DOHH2 (cell line): ENCODE measurements around the gene XBP1.
A peak's percentile ranks its signal among the peaks of the same experiment; 100 is the strongest.
"Not testable (repeated sequence)": the region's sequence is repeated elsewhere in the genome, so short reads cannot be mapped to it uniquely, and the experiment has no call there.

Experiments used
- H3F3A ChIP-seq: fragments of 200-600 bp; sonication (generic), shearing (Covaris generic); 2 replicates; pipeline ENCODE4 v1.6.0; 2016; ENCODE audit warnings: antibody characterized with exemption, mild to moderate bottlenecking; ENCODE audit not compliant: control insufficient read depth, insufficient read depth
- H3K27ac ChIP-seq: fragments of 200-600 bp; sonication (generic); 2 replicates; pipeline ENCODE4 v1.5.1; 2014; ENCODE audit warnings: low read depth, mild to moderate bottlenecking, low read length, moderate library complexity
- H3K27me3 ChIP-seq: fragments of 200-600 bp; sonication (generic); 2 replicates; pipeline ENCODE4 v1.6.1; 2014; ENCODE audit warnings: mild to moderate bottlenecking, low read length, mixed read lengths; ENCODE audit not compliant: control insufficient read depth
- H3K36me3 ChIP-seq: fragments of 200-600 bp; sonication (generic); 2 replicates; pipeline ENCODE4 v1.6.1; 2014; ENCODE audit warnings: mild to moderate bottlenecking, low read length, moderate library complexity, mixed read lengths; ENCODE audit not compliant: control insufficient read depth
- H3K4me1 ChIP-seq: fragments of 200-600 bp; sonication (generic); 2 replicates; pipeline ENCODE4 v1.6.1; 2014; ENCODE audit warnings: mild to moderate bottlenecking, low read length, mixed read lengths; ENCODE audit not compliant: control insufficient read depth
- H3K4me2 ChIP-seq: fragments of 200-600 bp; sonication (generic); 2 replicates; pipeline ENCODE4 v1.6.0; 2014; ENCODE audit warnings: mild to moderate bottlenecking, low read length, moderate library complexity
- H3K4me3 ChIP-seq: fragments of 200-600 bp; sonication (generic); 2 replicates; pipeline ENCODE4 v1.5.1; 2014; ENCODE audit warnings: mild to moderate bottlenecking, low read length, mixed read lengths
- H3K79me2 ChIP-seq: fragments of 200-600 bp; sonication (generic); 2 replicates; pipeline ENCODE4 v1.6.1; 2014; ENCODE audit warnings: mild to moderate bottlenecking, low read length, mixed read lengths; ENCODE audit not compliant: control insufficient read depth
- H3K9me2 ChIP-seq: fragments of 200-600 bp; sonication (generic); replicated peaks from 2 replicates; pipeline ENCODE4 v1.6.1; 2014; ENCODE audit warnings: mild to moderate bottlenecking, low read length, mixed read lengths; ENCODE audit not compliant: control insufficient read depth
- H3K9me3 ChIP-seq: fragments of 200-600 bp; sonication (generic); 2 replicates; pipeline ENCODE4 v1.6.1; 2014; ENCODE audit warnings: antibody characterized with exemption, low read length, mixed read lengths; ENCODE audit not compliant: control insufficient read depth, insufficient read depth
- H4K20me1 ChIP-seq: fragments of 200-600 bp; sonication (generic); 2 replicates; pipeline ENCODE4 v1.6.0; 2014; ENCODE audit warnings: low read depth, mild to moderate bottlenecking, antibody characterized with exemption, low read length, moderate library complexity; ENCODE audit not compliant: control insufficient read depth, insufficient read depth
- EZH2phosphoT487 ChIP-seq: fragments of 200-600 bp; sonication (generic); IDR thresholded peaks from 2 replicates; pipeline ENCODE4 v1.6.1; 2017; ENCODE audit warnings: borderline replicate concordance, mild to moderate bottlenecking, antibody characterized with exemption, low read length, moderate library complexity, mixed read lengths
- TF ChIP-seq, protein P1 (sequence below): fragments of 200-600 bp; sonication (generic); IDR thresholded peaks from one replicate; pipeline ENCODE4 v1.5.1; 2014; ENCODE audit warnings: antibody characterized with exemption, mild to moderate bottlenecking, low read depth, low read length; ENCODE audit not compliant: poor library complexity, severe bottlenecking

XBP1 gene

DNA sequence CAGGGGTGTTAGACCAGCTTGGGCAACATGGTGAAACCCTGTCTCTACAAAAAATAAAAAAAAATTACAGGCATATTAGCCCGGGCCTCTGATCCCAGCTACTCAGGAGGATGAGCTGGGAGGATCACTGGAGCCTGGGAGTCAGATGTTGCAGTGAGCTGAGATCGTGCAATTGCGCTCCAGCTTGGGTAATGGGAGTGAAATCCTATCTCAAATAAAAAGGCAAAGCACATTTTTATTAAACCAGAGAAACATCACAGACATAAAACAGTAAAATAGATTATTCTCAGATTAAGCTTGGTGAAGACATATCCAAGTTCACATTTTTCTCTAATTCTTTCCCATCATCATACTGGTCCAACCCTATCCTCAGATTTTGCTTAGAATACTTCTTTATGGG is 30.1 kb upstream of the XBP1 start:
- no peaks in the 10 kb centered on the region for H4K20me1 ChIP-seq
- peaks cover 15% of the 10 kb centered on the region for H3K4me1 ChIP-seq
- H3K79me2 ChIP-seq = no peaks in the 10 kb centered on the region
- no peaks in the 10 kb centered on the region for H3F3A ChIP-seq
- H3K27me3 ChIP-seq = no peaks in the 10 kb centered on the region
- no peaks in the 10 kb centered on the region for H3K36me3 ChIP-seq
- no peaks in the 10 kb centered on the region for H3K9me2 ChIP-seq
- no peak overlapping the region for H3K27ac ChIP-seq
- H3K9me3 ChIP-seq = no peaks in the 10 kb centered on the region
- no peak for TF ChIP-seq EZH2phosphoT487
- TF ChIP-seq, protein P1, sequence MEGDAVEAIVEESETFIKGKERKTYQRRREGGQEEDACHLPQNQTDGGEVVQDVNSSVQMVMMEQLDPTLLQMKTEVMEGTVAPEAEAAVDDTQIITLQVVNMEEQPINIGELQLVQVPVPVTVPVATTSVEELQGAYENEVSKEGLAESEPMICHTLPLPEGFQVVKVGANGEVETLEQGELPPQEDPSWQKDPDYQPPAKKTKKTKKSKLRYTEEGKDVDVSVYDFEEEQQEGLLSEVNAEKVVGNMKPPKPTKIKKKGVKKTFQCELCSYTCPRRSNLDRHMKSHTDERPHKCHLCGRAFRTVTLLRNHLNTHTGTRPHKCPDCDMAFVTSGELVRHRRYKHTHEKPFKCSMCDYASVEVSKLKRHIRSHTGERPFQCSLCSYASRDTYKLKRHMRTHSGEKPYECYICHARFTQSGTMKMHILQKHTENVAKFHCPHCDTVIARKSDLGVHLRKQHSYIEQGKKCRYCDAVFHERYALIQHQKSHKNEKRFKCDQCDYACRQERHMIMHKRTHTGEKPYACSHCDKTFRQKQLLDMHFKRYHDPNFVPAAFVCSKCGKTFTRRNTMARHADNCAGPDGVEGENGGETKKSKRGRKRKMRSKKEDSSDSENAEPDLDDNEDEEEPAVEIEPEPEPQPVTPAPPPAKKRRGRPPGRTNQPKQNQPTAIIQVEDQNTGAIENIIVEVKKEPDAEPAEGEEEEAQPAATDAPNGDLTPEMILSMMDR = no peak
- H3K4me2 ChIP-seq = no peak overlapping the region
- H3K4me3 ChIP-seq = no peak overlapping the region

GRCh38 chr22:28829358-28830181 is 29.2 kb upstream of the XBP1 start:
- H3K9me2 ChIP-seq = no peaks in the 10 kb centered on the region
- H3F3A ChIP-seq = no peaks in the 10 kb centered on the region
- no peaks in the 10 kb centered on the region for H3K36me3 ChIP-seq
- H3K4me1 ChIP-seq = peaks cover 15% of the 10 kb centered on the region
- H3K4me3 ChIP-seq = no peak overlapping the region
- no peak overlapping the region for H3K27ac ChIP-seq
- H3K79me2 ChIP-seq = no peaks in the 10 kb centered on the region
- no peaks in the 10 kb centered on the region for H3K27me3 ChIP-seq
- no peaks in the 10 kb centered on the region for H4K20me1 ChIP-seq
- H3K9me3 ChIP-seq = no peaks in the 10 kb centered on the region
- no peak overlapping the region for H3K4me2 ChIP-seq
- no peak for TF ChIP-seq EZH2phosphoT487
- TF ChIP-seq, protein P1 = peak; percentile 98

GRCh38 chr22:28826921-28827320 is 26.6 kb upstream of the XBP1 start:
- H3K27me3 ChIP-seq = no peaks in the 10 kb centered on the region
- H3K9me3 ChIP-seq = no peaks in the 10 kb centered on the region
- peaks cover 32% of the 10 kb centered on the region for H3K4me1 ChIP-seq
- H3K79me2 ChIP-seq = no peaks in the 10 kb centered on the region
- H3K9me2 ChIP-seq = no peaks in the 10 kb centered on the region
- no peak overlapping the region for H3K4me3 ChIP-seq
- TF ChIP-seq, protein P1 = no peak
- no peak for TF ChIP-seq EZH2phosphoT487
- no peak overlapping the region for H3K4me2 ChIP-seq
- peaks cover 3% of the 10 kb centered on the region; the same call in 1 of the 2 replicates for H3F3A ChIP-seq
- H4K20me1 ChIP-seq = no peaks in the 10 kb centered on the region
- H3K36me3 ChIP-seq = no peaks in the 10 kb centered on the region
- no peak overlapping the region for H3K27ac ChIP-seq

- not testable (repeated sequence) for H3K9me2 ChIP-seq, H3K27me3 ChIP-seq, H3F3A ChIP-seq, H3K4me3 ChIP-seq, H4K20me1 ChIP-seq, H3K27ac ChIP-seq, H3K4me2 ChIP-seq, H3K79me2 ChIP-seq, H3K36me3 ChIP-seq, H3K9me3 ChIP-seq
- peaks cover 37% of the 10 kb centered on the region for H3K4me1 ChIP-seq
These were observed 26.1 kb upstream of the XBP1 start for GRCh38 chr22:28826430-28826829.

DNA sequence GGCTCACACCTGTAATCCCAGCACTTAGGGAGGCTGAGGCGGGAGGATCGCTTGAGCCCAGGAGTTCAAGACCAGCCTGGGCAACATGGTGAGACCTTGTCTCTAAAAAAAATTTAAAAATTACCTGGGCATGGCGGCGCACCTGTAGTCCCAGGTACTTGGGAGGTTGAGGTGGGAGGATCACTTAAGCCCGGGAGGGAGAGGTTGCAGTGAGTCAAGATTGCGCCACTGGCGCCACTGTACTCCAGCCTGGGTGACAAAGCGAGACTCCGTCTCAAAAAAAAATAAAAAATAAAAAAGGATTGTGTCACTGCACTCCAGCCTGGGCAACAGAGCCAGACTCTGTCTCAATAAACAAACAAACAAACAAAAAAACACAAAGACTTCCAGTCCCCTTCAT is 24.1 kb upstream of the XBP1 start:
- not testable (repeated sequence) for H3K9me2 ChIP-seq, H3K4me3 ChIP-seq, H3K27ac ChIP-seq, H3F3A ChIP-seq, H3K9me3 ChIP-seq, H3K27me3 ChIP-seq, H4K20me1 ChIP-seq, H3K4me2 ChIP-seq, H3K79me2 ChIP-seq, H3K36me3 ChIP-seq
- H3K4me1 ChIP-seq = peaks cover 41% of the 10 kb centered on the region
